A549 (cell line): ENCODE results near the gene PPP2R5C. TPM values are rescaled to one million over a fixed set of nuclear protein-coding genes. Genes with fewer than 3 reads are reported as not detected.

Experiments
- ATAC-seq, 2 experiments: fragments of 200-7000 bp in 1 of 2; fragments of >200 bp in 1 of 2; cut with Nextera tagmentation in 1 of 2; cut with Tn5 transposase in 1 of 2; 3 replicates each; pipeline versions ENCODE4 v1.8.0 to v1.9.1; 2018 to 2020; ENCODE audit warnings: mild to moderate bottlenecking in 1 of 2, moderate library complexity in 1 of 2
- CTCF ChIA-PET: fragments of 300-600 bp; sonication (Branson Sonifier 250); formaldehyde crosslinking; extraction: SDS; loops from one replicate; lab custom pipeline; 2021; ENCODE audit warnings: antibody characterized with exemption, inconsistent platforms; lab: Yijun Ruan, JAX
- POLR2A ChIA-PET: fragments of 350-600 bp; formaldehyde crosslinking; extraction: SDS; loops from one replicate; lab custom pipeline; 2021; ENCODE audit warnings: antibody characterized with exemption, inconsistent platforms; lab: Yijun Ruan, JAX
- DNase-seq, 2 experiments: peaks; one replicate each; pipeline versions ENCODE4 v3.0.0 to v3.0.0-alpha.2; 2011 to 2016; ENCODE audit warnings: low read depth in 1 of 2, low spot score in 1 of 2
- FAIRE-seq: peaks from 2 replicates; lab custom pipeline; 2011; peaks lifted over from hg19 to GRCh38; lab: Jason Lieb, UNC
- H3K27ac ChIP-seq, 2 experiments: fragments of >200 bp; sonication (Bioruptor Twin); formaldehyde crosslinking; 3 replicates each; pipeline ENCODE4 v1.5.1; 2016 to 2017
- H3K4me1 ChIP-seq: fragments of >200 bp; sonication (Bioruptor Twin); formaldehyde crosslinking; 3 replicates; pipeline ENCODE4 v1.6.1; 2016
- H3K4me2 ChIP-seq: fragments of >200 bp; sonication (Bioruptor Twin); formaldehyde crosslinking; 3 replicates; pipeline ENCODE4 v1.6.1; 2016
- H3K4me3 ChIP-seq: fragments of >200 bp; sonication (Bioruptor Twin); formaldehyde crosslinking; 3 replicates; pipeline ENCODE4 v1.5.1; 2016
- H3K9me3 ChIP-seq: fragments of >200 bp; sonication (Bioruptor Twin); formaldehyde crosslinking; 3 replicates; pipeline ENCODE4 v1.6.1; 2016
- CBX2 ChIP-seq: fragments of 200-600 bp; sonication (generic); IDR thresholded peaks from 2 replicates; pipeline ENCODE4 v1.6.1; 2016; ENCODE audit warnings: low read depth, mild to moderate bottlenecking, borderline replicate concordance
- CHD4 ChIP-seq: fragments of 200-600 bp; sonication (generic); IDR thresholded peaks from 2 replicates; pipeline ENCODE4 v1.6.1; 2016; ENCODE audit warnings: antibody characterized with exemption, mild to moderate bottlenecking, borderline replicate concordance
- EHF ChIP-seq: fragments of 250-450 bp; sonication (Bioruptor Pico); IDR thresholded peaks from 2 replicates; pipeline ENCODE4 v1.5.0; 2020; ENCODE audit warnings: mild to moderate bottlenecking
- EP300 ChIP-seq, 2 experiments: fragments of >200 bp; sonication (Bioruptor Twin); formaldehyde crosslinking; IDR thresholded peaks; 2 replicates in 1 of 2; 3 replicates in 1 of 2; pipeline ENCODE4 v1.6.1; 2016 to 2017
- ESRRA ChIP-seq: fragments of 150-350 bp; IDR thresholded peaks from 2 replicates; pipeline ENCODE4 v1.6.1; 2014; ENCODE audit warnings: mild to moderate bottlenecking, low read length, borderline replicate concordance
- FOSB ChIP-seq: fragments of 250-450 bp; sonication (Bioruptor Pico); IDR thresholded peaks from 2 replicates; pipeline ENCODE4 v1.5.0; 2020; ENCODE audit warnings: mild to moderate bottlenecking, moderate library complexity
- FOXS1 ChIP-seq: fragments of 250-450 bp; sonication (Bioruptor Pico); IDR thresholded peaks from 2 replicates; pipeline ENCODE4 v1.5.0; 2020; ENCODE audit warnings: mild to moderate bottlenecking, moderate library complexity
- HOXB13 ChIP-seq: fragments of 250-450 bp; sonication (Bioruptor Pico); IDR thresholded peaks from 2 replicates; pipeline ENCODE4 v1.5.0; 2020; ENCODE audit warnings: low read depth, mild to moderate bottlenecking, moderate library complexity
- JUN ChIP-seq, 2 experiments: fragments of >200 bp; sonication (Bioruptor Twin); formaldehyde crosslinking; IDR thresholded peaks; 2 replicates in 1 of 2; 3 replicates in 1 of 2; pipeline ENCODE4 v1.6.1; 2016 to 2017
- KDM5A ChIP-seq: fragments of 200-600 bp; sonication (generic); IDR thresholded peaks from 2 replicates; pipeline ENCODE4 v1.6.1; 2016; ENCODE audit warnings: antibody characterized with exemption, mild to moderate bottlenecking
- NPAS2 ChIP-seq: fragments of 250-450 bp; sonication (Bioruptor Pico); IDR thresholded peaks from 2 replicates; pipeline ENCODE4 v1.8.0; 2022; ENCODE audit warnings: mild to moderate bottlenecking, moderate library complexity, borderline replicate concordance
- PHF8 ChIP-seq: fragments of 200-600 bp; sonication (generic); IDR thresholded peaks from 2 replicates; pipeline ENCODE4 v1.6.1; 2016; ENCODE audit warnings: low read depth, mild to moderate bottlenecking, antibody characterized with exemption, moderate library complexity, borderline replicate concordance
- POLR2A ChIP-seq: IDR thresholded peaks from 2 replicates; pipeline ENCODE4 v1.6.1; 2012; ENCODE audit warnings: mild to moderate bottlenecking, low read length
- RARB ChIP-seq: fragments of 250-450 bp; sonication (Bioruptor Pico); IDR thresholded peaks from 2 replicates; pipeline ENCODE4 v1.8.0; 2021; ENCODE audit warnings: mild to moderate bottlenecking, moderate library complexity
- RNF2 ChIP-seq: fragments of 200-600 bp; sonication (generic); IDR thresholded peaks from 2 replicates; pipeline ENCODE4 v1.6.1; 2016; ENCODE audit warnings: low read depth, mild to moderate bottlenecking, antibody characterized with exemption, moderate library complexity, borderline replicate concordance
- ZC3H11A ChIP-seq: fragments of 450-650 bp; IDR thresholded peaks from 2 replicates; pipeline ENCODE4 v1.6.1; 2014; ENCODE audit warnings: antibody characterized with exemption, mild to moderate bottlenecking
- WGBS: methylation state at CpG from one replicate; pipeline ENCODE4 v1.1.6; 2017; ENCODE audit errors: missing lambda C conversion rate; 5-methylcytosine and 5-hydroxymethylcytosine counted together
- polyA plus RNA-seq, 4 experiments: library from polyadenylated mRNA; depleted of rRNA in 3 of 4; stranded (reverse); fragments of >200 nt; fragmentation: RNase III in 1 of 4; extraction: RNeasy Plus Mini Kit Qiagen cat#74134 plus additional on column Dnase treatment in 1 of 4; gene quantifications; 2 replicates in 3 of 4; 3 replicates in 1 of 4; pipeline ENCODE4 v1.2.3, GENCODE V29; 2011 to 2017
- TF ChIP-seq, protein P1 (sequence below): fragments of >200 bp; sonication (Bioruptor Twin); formaldehyde crosslinking; IDR thresholded peaks from 3 replicates; pipeline ENCODE4 v1.6.1; 2016
- TF ChIP-seq, protein P2 (sequence below): fragments of 200-600 bp; sonication (generic); IDR thresholded peaks from 2 replicates; pipeline ENCODE4 v1.6.1; 2016; ENCODE audit warnings: antibody characterized with exemption, mild to moderate bottlenecking, moderate library complexity
- TF ChIP-seq, protein P3 (sequence below): fragments of >200 bp; sonication (Bioruptor Twin); formaldehyde crosslinking; IDR thresholded peaks from 3 replicates; pipeline ENCODE4 v1.5.1; 2016
- TF ChIP-seq, protein P4 (sequence below): IDR thresholded peaks from 2 replicates; pipeline ENCODE4 v1.6.1; 2012; ENCODE audit warnings: low read depth, borderline replicate concordance
- TF ChIP-seq, protein P5 (sequence below): IDR thresholded peaks from 2 replicates; pipeline ENCODE4 v1.6.1; 2012

PPP2R5C gene
- polyA plus RNA-seq, 2 of the 4 experiments (the other 2 are of a cell fraction): 74.8 to 150 TPM

DNA sequence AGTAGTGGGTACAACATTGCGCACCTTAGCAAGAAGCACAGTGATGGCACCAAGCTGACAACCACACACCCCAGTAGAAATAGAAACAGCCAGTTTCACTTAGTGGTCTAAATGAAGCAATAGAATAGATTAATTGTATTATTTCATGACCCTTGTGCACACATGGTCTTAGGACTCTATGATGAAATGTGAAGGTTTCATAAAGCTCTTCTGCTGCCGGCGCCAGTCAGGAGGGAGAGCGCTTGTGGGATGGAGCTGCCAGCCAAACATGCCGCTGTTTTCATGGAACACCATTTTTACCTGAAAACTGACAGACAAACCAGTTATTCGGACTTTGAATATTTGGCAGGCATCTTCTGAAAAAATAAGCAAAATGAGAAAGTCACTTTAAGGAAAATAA lies 100.0 kb downstream of the PPP2R5C start (continued):
- TF ChIP-seq NPAS2: no peak

DNA sequence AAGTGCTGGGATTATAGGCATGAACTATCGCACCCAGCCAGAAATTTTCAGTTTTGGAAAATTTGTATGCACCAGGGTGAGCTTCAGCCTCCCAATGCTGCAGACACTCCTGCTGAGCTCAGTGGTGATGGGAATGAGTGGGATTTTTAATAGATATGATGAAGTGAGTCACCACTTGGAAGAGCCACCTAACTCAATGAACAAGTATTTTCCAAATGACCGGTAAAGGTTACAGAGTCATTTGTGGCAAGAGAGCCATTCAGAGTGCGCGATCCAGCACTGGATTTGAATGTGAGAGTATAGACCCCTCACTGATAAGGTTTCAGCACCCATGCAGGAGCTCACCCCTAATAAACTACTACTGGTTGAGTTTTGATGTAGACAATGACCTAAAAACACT lies 100.7 kb downstream of the PPP2R5C start:
- TF ChIP-seq, protein P1, sequence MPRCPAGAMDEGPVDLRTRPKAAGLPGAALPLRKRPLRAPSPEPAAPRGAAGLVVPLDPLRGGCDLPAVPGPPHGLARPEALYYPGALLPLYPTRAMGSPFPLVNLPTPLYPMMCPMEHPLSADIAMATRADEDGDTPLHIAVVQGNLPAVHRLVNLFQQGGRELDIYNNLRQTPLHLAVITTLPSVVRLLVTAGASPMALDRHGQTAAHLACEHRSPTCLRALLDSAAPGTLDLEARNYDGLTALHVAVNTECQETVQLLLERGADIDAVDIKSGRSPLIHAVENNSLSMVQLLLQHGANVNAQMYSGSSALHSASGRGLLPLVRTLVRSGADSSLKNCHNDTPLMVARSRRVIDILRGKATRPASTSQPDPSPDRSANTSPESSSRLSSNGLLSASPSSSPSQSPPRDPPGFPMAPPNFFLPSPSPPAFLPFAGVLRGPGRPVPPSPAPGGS: no peak
- Histone ChIP-seq H3K9me3 (no peaks in the 10 kb centered on the region), H3K4me2 (no peak overlapping the region), H3K4me1 (0 out of 3 replicates have a peak, but pooled peaks cover 4% of the 10 kb centered on the region), H3K4me3 (no peak overlapping the region), H3K27ac (no peak overlapping the region)
- ChIA-PET CTCF (interaction anchor here (1.4 kb wide), 1 partner anchor 91 kb away, joined by 3 read pairs; no protein-coding TSS in a partner anchor), POLR2A (no interaction called here)
- FAIRE-seq: no peak
- no peak for ATAC-seq
- no peak for DNase-seq
- 90% methylated on average over 4 of the region's 4 CpGs for WGBS

DNA sequence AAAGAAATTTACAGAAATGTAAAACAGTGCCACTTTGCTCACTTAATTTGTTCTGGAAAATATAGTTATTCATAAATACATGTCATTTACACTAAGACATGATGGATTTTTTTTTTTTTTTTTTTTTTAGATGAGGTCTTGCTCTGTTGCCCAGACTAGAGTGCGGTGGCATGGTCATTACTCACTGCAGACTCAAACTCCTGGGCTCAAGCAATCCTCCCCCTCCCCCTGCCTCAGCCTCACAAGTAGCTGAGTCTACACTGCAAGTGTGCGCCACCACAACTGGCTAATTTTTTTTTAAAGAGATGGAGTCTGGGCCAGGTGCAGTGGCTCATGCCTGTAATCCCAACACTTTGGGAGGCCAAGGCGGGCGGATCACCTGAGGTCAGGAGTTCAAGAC lies 101.2 kb downstream of the PPP2R5C start:
- H3K4me3 ChIP-seq: no peak overlapping the region
- no peaks in the 10 kb centered on the region for H3K9me3 ChIP-seq
- WGBS: 85% methylated on average over 4 of the region's 4 CpGs
- TF ChIP-seq, protein P2, sequence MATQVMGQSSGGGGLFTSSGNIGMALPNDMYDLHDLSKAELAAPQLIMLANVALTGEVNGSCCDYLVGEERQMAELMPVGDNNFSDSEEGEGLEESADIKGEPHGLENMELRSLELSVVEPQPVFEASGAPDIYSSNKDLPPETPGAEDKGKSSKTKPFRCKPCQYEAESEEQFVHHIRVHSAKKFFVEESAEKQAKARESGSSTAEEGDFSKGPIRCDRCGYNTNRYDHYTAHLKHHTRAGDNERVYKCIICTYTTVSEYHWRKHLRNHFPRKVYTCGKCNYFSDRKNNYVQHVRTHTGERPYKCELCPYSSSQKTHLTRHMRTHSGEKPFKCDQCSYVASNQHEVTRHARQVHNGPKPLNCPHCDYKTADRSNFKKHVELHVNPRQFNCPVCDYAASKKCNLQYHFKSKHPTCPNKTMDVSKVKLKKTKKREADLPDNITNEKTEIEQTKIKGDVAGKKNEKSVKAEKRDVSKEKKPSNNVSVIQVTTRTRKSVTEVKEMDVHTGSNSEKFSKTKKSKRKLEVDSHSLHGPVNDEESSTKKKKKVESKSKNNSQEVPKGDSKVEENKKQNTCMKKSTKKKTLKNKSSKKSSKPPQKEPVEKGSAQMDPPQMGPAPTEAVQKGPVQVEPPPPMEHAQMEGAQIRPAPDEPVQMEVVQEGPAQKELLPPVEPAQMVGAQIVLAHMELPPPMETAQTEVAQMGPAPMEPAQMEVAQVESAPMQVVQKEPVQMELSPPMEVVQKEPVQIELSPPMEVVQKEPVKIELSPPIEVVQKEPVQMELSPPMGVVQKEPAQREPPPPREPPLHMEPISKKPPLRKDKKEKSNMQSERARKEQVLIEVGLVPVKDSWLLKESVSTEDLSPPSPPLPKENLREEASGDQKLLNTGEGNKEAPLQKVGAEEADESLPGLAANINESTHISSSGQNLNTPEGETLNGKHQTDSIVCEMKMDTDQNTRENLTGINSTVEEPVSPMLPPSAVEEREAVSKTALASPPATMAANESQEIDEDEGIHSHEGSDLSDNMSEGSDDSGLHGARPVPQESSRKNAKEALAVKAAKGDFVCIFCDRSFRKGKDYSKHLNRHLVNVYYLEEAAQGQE: no peak
- TF ChIP-seq KDM5A (no peak), FOXS1 (CRISPR knock-in tag) (no peak), JUN (IDR thresholded peaks at IDR 0.05) (no peak), CBX2 (no peak), PHF8 (no peak)
- TF ChIP-seq, all 56 proteins: peak for 0
- Histone ChIP-seq H3K27ac (no peak overlapping the region), H3K4me1 (0 out of 3 replicates have a peak, but pooled peaks cover under 1% of the 10 kb centered on the region), H3K4me2 (no peak overlapping the region)
- no peak for DNase-seq
- ChIA-PET POLR2A (no interaction called here), CTCF (interaction anchor here (1.4 kb wide), 1 partner anchor 91 kb away, joined by 3 read pairs; no protein-coding TSS in a partner anchor)
- FAIRE-seq: no peak
- no peak for ATAC-seq

DNA sequence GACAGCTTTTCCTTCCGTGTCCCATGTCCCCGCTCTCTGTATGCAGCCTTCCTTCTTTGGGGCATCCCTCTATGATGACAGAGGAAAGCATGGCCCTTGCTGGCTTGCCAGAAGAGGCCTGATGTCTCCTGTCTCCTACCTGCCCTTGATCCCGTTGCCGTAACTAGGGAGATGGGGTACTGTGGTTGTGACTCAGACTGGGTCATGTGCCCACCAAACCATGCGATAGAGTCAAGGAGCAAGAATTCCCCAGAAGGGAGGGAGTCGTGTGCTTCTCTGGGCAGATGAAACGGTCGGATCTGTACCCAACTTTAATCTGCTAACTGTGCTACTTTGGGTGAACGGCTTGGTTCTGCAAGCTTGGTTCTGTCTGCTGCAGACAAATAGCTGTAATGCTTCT lies 103.8 kb downstream of the PPP2R5C start:
- Histone ChIP-seq H3K27ac (no peak overlapping the region), H3K4me2 (no peak overlapping the region), H3K4me3 (no peak overlapping the region), H3K9me3 (no peaks in the 10 kb centered on the region), H3K4me1 (no peaks in the 10 kb centered on the region)
- FAIRE-seq (no peak), DNase-seq (no peak), ATAC-seq (no peak)
- TF ChIP-seq RNF2 (no peak), EP300 (IDR thresholded peaks at IDR 0.05) (no peak), RARB (CRISPR knock-in tag) (no peak), JUN (IDR thresholded peaks at IDR 0.05) (no peak)
- ChIA-PET CTCF (interaction anchor here (1.2 to 1.6 kb wide), 2 partner anchors 10 to 94 kb away, joined by 4 to 6 read pairs; no protein-coding TSS in a partner anchor), POLR2A (interaction anchor here (1.0 kb wide), 1 partner anchor 56 kb away, joined by 7 read pairs; no protein-coding TSS in a partner anchor)
- WGBS: 95% methylated on average over 9 of the region's 9 CpGs

DNA sequence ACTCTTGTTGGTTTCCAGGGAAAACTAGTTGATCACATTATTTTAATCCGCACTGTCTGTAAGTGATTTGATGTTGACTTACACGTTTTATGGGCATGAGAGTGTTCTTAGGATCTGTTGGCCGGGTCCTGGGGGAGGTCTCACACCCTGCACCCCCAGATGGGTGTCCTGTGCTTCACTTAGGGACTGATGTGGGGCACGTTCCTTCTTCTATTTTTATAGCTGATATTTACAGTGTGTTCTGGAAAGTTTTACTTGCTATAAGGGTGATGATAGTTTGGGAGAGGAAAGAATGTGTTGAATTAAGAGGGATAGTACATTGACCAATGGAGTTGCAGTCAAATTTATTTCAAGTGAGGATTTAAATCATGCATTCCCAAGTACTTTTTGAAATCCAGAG lies 106.3 kb downstream of the PPP2R5C start:
- no peak for ATAC-seq
- no peak for FAIRE-seq
- H3K9me3 ChIP-seq: no peaks in the 10 kb centered on the region
- 78% methylated on average over 4 of the region's 4 CpGs for WGBS
- POLR2A ChIA-PET: no interaction called here
- H3K27ac ChIP-seq: no peak overlapping the region
- DNase-seq: no peak
- CTCF ChIA-PET: interaction anchor here (1.4 to 4.1 kb wide), 2 partner anchors 97 to 160 kb away, joined by 3 to 15 read pairs; no protein-coding TSS in a partner anchor
- no peaks in the 10 kb centered on the region for H3K4me1 ChIP-seq
- no peak overlapping the region for H3K4me3 ChIP-seq
- no peak overlapping the region for H3K4me2 ChIP-seq
- TF ChIP-seq, protein P3, sequence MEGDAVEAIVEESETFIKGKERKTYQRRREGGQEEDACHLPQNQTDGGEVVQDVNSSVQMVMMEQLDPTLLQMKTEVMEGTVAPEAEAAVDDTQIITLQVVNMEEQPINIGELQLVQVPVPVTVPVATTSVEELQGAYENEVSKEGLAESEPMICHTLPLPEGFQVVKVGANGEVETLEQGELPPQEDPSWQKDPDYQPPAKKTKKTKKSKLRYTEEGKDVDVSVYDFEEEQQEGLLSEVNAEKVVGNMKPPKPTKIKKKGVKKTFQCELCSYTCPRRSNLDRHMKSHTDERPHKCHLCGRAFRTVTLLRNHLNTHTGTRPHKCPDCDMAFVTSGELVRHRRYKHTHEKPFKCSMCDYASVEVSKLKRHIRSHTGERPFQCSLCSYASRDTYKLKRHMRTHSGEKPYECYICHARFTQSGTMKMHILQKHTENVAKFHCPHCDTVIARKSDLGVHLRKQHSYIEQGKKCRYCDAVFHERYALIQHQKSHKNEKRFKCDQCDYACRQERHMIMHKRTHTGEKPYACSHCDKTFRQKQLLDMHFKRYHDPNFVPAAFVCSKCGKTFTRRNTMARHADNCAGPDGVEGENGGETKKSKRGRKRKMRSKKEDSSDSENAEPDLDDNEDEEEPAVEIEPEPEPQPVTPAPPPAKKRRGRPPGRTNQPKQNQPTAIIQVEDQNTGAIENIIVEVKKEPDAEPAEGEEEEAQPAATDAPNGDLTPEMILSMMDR: no peak
- no peak for TF ChIP-seq POLR2A
- TF ChIP-seq EHF: no peak
- TF ChIP-seq CHD4: no peak
- no peak for TF ChIP-seq ZC3H11A
- no peak for TF ChIP-seq RARB (CRISPR knock-in tag)
- TF ChIP-seq, protein P4, sequence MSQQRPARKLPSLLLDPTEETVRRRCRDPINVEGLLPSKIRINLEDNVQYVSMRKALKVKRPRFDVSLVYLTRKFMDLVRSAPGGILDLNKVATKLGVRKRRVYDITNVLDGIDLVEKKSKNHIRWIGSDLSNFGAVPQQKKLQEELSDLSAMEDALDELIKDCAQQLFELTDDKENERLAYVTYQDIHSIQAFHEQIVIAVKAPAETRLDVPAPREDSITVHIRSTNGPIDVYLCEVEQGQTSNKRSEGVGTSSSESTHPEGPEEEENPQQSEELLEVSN: no peak
- TF ChIP-seq HOXB13 (CRISPR knock-in tag): no peak
- TF ChIP-seq FOSB (CRISPR knock-in tag): no peak
- TF ChIP-seq, protein P5, sequence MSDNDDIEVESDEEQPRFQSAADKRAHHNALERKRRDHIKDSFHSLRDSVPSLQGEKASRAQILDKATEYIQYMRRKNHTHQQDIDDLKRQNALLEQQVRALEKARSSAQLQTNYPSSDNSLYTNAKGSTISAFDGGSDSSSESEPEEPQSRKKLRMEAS: no peak
- TF ChIP-seq ESRRA: no peak
